ENCODE data around the gene DMRT1. TPM values are rescaled to one million over a fixed set of nuclear protein-coding genes. Genes with fewer than 3 reads are reported as not detected.
"Not testable (repeated sequence)": the region's sequence is repeated elsewhere in the genome, so short reads cannot be mapped to it uniquely, and the experiment has no call there.

Gene DMRT1
- total RNA-seq, 1 donor from 2014 or later = not detected

DNA sequence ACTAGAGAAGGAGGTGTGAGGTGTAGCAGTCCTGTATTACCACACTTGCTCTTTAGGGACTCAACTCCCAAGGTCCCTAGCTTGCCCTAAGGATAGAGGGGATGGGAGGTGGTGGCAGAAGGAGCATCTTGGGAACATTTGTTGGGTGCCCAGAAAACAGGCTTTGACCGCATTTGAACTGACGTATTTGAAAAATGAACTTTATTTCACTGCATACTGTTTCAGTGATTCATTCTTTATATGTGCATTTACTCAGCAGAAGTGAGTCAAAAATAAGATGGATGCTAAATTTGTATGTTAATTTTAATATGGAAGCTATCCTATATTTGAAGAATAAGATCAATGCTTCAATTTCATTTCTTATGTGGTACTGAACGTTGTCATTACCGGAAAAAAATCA lies 153.7 kb downstream of the DMRT1 start:
- TF ChIP-seq, protein P1, sequence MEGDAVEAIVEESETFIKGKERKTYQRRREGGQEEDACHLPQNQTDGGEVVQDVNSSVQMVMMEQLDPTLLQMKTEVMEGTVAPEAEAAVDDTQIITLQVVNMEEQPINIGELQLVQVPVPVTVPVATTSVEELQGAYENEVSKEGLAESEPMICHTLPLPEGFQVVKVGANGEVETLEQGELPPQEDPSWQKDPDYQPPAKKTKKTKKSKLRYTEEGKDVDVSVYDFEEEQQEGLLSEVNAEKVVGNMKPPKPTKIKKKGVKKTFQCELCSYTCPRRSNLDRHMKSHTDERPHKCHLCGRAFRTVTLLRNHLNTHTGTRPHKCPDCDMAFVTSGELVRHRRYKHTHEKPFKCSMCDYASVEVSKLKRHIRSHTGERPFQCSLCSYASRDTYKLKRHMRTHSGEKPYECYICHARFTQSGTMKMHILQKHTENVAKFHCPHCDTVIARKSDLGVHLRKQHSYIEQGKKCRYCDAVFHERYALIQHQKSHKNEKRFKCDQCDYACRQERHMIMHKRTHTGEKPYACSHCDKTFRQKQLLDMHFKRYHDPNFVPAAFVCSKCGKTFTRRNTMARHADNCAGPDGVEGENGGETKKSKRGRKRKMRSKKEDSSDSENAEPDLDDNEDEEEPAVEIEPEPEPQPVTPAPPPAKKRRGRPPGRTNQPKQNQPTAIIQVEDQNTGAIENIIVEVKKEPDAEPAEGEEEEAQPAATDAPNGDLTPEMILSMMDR (conservative IDR thresholded peaks at IDR 0.05; ENCODE audit: low read depth, low read length) = no peak
- no peak for DNase-seq (ENCODE audit: low read depth)
- no peak overlapping the region for H3K4me3 ChIP-seq (ENCODE audit: low read depth, low read length)

DNA sequence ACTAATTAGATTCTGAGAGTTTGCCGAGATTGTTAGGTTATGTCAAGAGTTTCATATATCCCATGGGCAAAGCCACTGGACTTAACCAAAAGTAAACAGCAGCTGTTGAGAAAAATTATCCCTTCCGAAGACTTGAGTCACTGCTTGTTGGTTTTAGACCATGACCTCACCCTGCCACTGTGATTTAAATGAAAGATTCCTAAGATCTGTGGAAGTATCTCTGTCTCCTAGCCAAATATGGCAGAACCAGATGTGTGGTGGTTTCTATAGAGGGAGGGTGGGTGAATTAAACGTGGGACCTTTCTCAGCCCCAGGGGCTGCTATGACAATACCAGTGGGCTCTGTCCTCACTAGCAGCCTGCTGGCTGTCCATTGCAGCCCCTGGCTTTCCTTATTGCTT lies 154.3 kb downstream of the DMRT1 start:
- H3K4me3 ChIP-seq (ENCODE audit: low read depth, low read length) = no peak overlapping the region
- DNase-seq (ENCODE audit: low read depth) = no peak
- TF ChIP-seq, protein P1 (conservative IDR thresholded peaks at IDR 0.05; ENCODE audit: low read depth, low read length) = no peak

DNA sequence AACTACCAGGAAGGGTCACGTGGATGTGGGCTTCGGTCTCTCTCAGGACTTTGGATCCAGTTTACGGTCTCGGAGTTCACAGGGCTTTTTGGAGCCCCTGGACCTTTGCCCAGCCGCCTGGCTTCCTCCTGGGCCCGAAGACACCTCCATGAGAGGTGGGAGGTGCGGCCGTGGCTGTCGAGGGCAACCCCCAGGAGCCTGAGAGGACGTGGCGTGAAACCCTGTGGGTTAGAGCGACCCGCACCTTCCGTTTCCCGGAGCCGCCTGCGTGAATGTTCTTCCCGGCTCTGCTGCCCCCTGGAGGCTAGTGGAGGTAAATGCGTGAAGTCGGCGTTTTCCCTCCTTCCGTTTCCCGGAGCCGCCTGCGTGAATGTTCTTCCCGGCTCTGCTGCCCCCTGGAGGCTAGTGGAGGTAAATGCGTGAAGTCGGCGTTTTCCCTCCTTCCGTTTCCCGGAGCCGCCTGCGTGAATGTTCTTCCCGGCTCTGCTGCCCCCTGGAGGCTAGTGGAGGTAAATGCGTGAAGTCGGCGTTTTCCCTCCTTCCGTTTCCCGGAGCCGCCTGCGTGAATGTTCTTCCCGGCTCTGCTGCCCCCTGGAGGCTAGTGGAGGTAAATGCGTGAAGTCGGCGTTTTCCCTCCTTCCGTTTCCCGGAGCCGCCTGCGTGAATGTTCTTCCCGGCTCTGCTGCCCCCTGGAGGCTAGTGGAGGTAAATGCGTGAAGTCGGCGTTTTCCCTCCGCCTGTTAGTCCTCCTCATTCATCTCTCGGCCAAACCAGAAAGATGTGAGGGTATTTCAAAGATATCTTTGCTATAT lies 157.0 kb downstream of the DMRT1 start:
- H3K4me3 ChIP-seq (ENCODE audit: low read depth, low read length); DNase-seq (ENCODE audit: low read depth): not testable (repeated sequence)
- TF ChIP-seq, protein P1 (conservative IDR thresholded peaks at IDR 0.05; ENCODE audit: low read depth, low read length) = peak; percentile 55

DNA sequence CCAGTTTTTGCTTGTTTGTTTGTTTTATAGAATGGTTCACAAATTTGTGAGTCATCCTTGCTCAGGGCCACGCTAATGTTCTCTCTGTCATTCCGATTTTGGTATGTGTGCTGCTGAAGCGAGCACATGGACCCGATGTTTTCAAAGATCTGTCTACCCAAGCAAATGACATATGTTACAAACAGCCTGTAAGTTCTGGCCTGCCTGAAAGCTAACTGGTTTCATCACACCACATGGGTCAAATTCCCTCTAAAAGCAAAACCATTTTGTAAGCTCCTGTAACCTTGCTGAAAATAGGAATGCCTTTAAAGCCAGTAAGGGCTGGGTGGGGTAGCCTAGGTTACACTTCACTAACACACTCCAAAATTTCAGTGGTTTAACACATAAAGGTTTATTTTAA lies 160.3 kb downstream of the DMRT1 start:
- H3K4me3 ChIP-seq (ENCODE audit: low read depth, low read length) = no peak overlapping the region
- DNase-seq (ENCODE audit: low read depth) = no peak
- TF ChIP-seq, protein P1 (conservative IDR thresholded peaks at IDR 0.05; ENCODE audit: low read depth, low read length) = no peak

DNA sequence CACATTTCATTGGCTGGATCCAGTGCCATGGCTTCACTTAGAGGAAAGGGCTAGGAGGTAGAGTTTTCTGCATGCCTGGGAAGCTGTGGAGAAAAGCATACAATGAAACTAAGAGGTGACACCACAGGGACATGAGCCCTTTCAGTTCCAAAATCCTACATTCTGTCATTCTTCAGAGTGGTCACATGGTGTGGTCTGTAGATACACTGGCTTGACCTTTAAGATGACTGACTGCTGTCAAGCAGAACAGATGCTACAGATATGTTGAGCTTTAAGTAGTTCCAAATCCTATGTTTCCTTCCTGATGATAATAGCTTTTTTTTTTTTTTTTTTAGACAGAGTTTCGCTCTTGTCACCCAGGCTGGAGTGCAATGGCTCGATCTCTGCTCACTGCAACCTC lies 161.2 kb downstream of the DMRT1 start:
- TF ChIP-seq, protein P1 (conservative IDR thresholded peaks at IDR 0.05; ENCODE audit: low read depth, low read length) = no peak
- no peak for DNase-seq (ENCODE audit: low read depth)

DNA sequence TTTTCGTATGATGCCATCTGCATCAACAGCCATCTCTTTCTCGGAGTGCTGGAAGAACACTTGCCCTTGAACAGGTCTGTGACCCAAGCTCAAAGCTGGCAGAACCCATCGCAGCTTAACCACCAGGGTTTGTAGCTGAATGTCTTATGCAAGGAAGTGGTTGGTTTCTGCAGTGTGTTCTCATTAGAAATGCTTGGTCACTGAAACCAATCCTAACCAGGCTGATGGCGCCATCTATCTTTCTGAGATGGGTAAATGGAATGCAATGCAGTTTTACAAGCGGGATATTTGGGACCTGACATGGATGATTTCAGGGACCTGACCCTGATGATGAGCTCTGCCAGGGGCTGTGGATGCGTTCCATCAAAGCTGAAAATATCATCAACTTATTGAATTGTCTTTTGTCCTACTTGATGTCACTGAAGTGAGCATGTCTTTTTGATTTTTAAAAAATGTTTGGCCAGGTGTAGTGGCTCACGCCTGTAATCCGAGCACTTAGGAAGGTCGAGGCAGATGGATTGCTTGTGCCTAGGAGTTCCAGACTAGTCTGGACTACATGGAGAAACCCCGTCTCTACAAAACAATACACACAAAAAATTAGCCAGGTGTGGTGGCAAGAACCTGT lies 163.7 kb downstream of the DMRT1 start:
- no peak overlapping the region for H3K4me3 ChIP-seq (ENCODE audit: low read depth, low read length)
- DNase-seq (ENCODE audit: low read depth) = peak; percentile 18
- TF ChIP-seq, protein P1 (conservative IDR thresholded peaks at IDR 0.05; ENCODE audit: low read depth, low read length) = peak; percentile 79

More for the DNA sequence above, 161.2 kb downstream of the DMRT1 start:
- no peak overlapping the region for H3K4me3 ChIP-seq (ENCODE audit: low read depth, low read length)
